ENCODE data around the gene C17orf100. TPM values are rescaled to one million over a fixed set of nuclear protein-coding genes. Genes with fewer than 3 reads are reported as not detected.
"Not testable (repeated sequence)": the region's sequence is repeated elsewhere in the genome, so short reads cannot be mapped to it uniquely, and the experiment has no call there.

C17orf100 gene
- total RNA-seq, 2 experiments from 2014 or later = 2.4 to 5.2 TPM

GRCh38 chr17:6660101-6660500 lies 8.5 kb downstream of the C17orf100 start:
- Histone ChIP-seq H3K79me2 (ENCODE audit: insufficient read depth, low read depth, low read length) (peaks cover 4% of the 10 kb centered on the region; the same call in 1 of the 2 replicates), H3K4me2 (ENCODE audit: low read length) (peak overlapping the region; percentile 93), H3K9me2 (ENCODE audit: insufficient read depth, low read length) (no peaks in the 10 kb centered on the region), H4K20me1 (ENCODE audit: insufficient read depth, low read length) (no peaks in the 10 kb centered on the region), H3K36me3 (ENCODE audit: insufficient read depth, low read length) (peaks cover 20% of the 10 kb centered on the region), H3K27ac (ENCODE audit: low read depth, low read length, poor library complexity, severe bottlenecking) (peak overlapping the region; percentile 86), H3K4me3 (ENCODE audit: low read depth, low read length, poor library complexity, severe bottlenecking) (peak overlapping the region; percentile 63), H2AFZ (ENCODE audit: low read length) (no peak overlapping the region; the same call in 1 of the 2 replicates), H3K9me3 (ENCODE audit: low read length) (no peaks in the 10 kb centered on the region), H3K4me1 (ENCODE audit: insufficient read depth, low read length, poor library complexity, severe bottlenecking) (peaks cover 43% of the 10 kb centered on the region)
- CTCF ChIA-PET (ENCODE audit: unreplicated experiment) = no interaction called here
- POLR2A ChIA-PET = interaction anchor here (1.1 kb wide), 1 partner anchor 9 kb away, joined by 4 read pairs; no protein-coding TSS in a partner anchor
- intact Hi-C loops (cut with micrococcal nuclease; ENCODE audit: unreplicated experiment) = no loop called here
- no peak for TF ChIP-seq EZH2phosphoT487 (IDR thresholded peaks at IDR 0.05; ENCODE audit: borderline replicate concordance, low read depth, low read length)
- no peak for TF ChIP-seq CTCF (conservative IDR thresholded peaks at IDR 0.05; ENCODE audit: low read length)
- no peak for DNase-seq (ENCODE audit: low spot score)
- BruUV-seq (replicated peaks) = no TSS peak

- Histone ChIP-seq H4K20me1 (ENCODE audit: insufficient read depth, low read length) (no peaks in the 10 kb centered on the region), H3K9me3 (ENCODE audit: low read length) (no peaks in the 10 kb centered on the region), H2AFZ (ENCODE audit: low read length) (peak overlapping the region; percentile 37; the same call in 1 of the 2 replicates), H3K4me3 (ENCODE audit: low read depth, low read length, poor library complexity, severe bottlenecking) (peak overlapping the region; percentile 63), H3K79me2 (ENCODE audit: insufficient read depth, low read depth, low read length) (peaks cover 4% of the 10 kb centered on the region; the same call in 1 of the 2 replicates), H3K27ac (ENCODE audit: low read depth, low read length, poor library complexity, severe bottlenecking) (peak overlapping the region; percentile 86), H3K4me1 (ENCODE audit: insufficient read depth, low read length, poor library complexity, severe bottlenecking) (peaks cover 43% of the 10 kb centered on the region), H3K9me2 (ENCODE audit: insufficient read depth, low read length) (no peaks in the 10 kb centered on the region), H3K4me2 (ENCODE audit: low read length) (peak overlapping the region; percentile 93), H3K36me3 (ENCODE audit: insufficient read depth, low read length) (peaks cover 20% of the 10 kb centered on the region)
- POLR2A ChIA-PET = interaction anchor here (1.1 to 1.2 kb wide), 3 partner anchors 10 to 219 kb away, joined by 4 read pairs; partner anchors contain the start of gene KIAA0753
- peak; percentile 78 for DNase-seq (ENCODE audit: low spot score)
- intact Hi-C loops (cut with micrococcal nuclease; ENCODE audit: unreplicated experiment) = no loop called here
- BruUV-seq (replicated peaks) = no TSS peak
- CTCF ChIA-PET (ENCODE audit: unreplicated experiment) = no interaction called here
- TF ChIP-seq EZH2phosphoT487 (IDR thresholded peaks at IDR 0.05; ENCODE audit: borderline replicate concordance, low read depth, low read length) (no peak), CTCF (conservative IDR thresholded peaks at IDR 0.05; ENCODE audit: low read length) (no peak)
These were observed 9.4 kb downstream of the C17orf100 start for GRCh38 chr17:6660805-6661463.

GRCh38 chr17:6661464-6661848 lies 9.9 kb downstream of the C17orf100 start:
- Histone ChIP-seq H4K20me1 (ENCODE audit: insufficient read depth, low read length) (no peaks in the 10 kb centered on the region), H3K4me1 (ENCODE audit: insufficient read depth, low read length, poor library complexity, severe bottlenecking) (peaks cover 43% of the 10 kb centered on the region), H3K9me2 (ENCODE audit: insufficient read depth, low read length) (no peaks in the 10 kb centered on the region), H3K79me2 (ENCODE audit: insufficient read depth, low read depth, low read length) (peaks cover 4% of the 10 kb centered on the region; the same call in 1 of the 2 replicates), H2AFZ (ENCODE audit: low read length) (peak overlapping the region; percentile 37; the same call in 1 of the 2 replicates), H3K4me2 (ENCODE audit: low read length) (peak overlapping the region; percentile 93), H3K27ac (ENCODE audit: low read depth, low read length, poor library complexity, severe bottlenecking) (peak overlapping the region; percentile 86), H3K36me3 (ENCODE audit: insufficient read depth, low read length) (peaks cover 21% of the 10 kb centered on the region), H3K4me3 (ENCODE audit: low read depth, low read length, poor library complexity, severe bottlenecking) (peak overlapping the region; percentile 63), H3K9me3 (ENCODE audit: low read length) (no peaks in the 10 kb centered on the region)
- no peak for DNase-seq (ENCODE audit: low spot score)
- BruUV-seq (replicated peaks) = no TSS peak
- POLR2A ChIA-PET = interaction anchor here (1.1 to 1.2 kb wide), 4 partner anchors 11 to 219 kb away, joined by 3 to 4 read pairs (median 4); partner anchors contain the start of gene KIAA0753
- TF ChIP-seq EZH2phosphoT487 (IDR thresholded peaks at IDR 0.05; ENCODE audit: borderline replicate concordance, low read depth, low read length) (no peak), CTCF (conservative IDR thresholded peaks at IDR 0.05; ENCODE audit: low read length) (no peak)
- CTCF ChIA-PET (ENCODE audit: unreplicated experiment) = no interaction called here
- intact Hi-C loops (cut with micrococcal nuclease; ENCODE audit: unreplicated experiment) = no loop called here

- BruUV-seq (replicated peaks); H3K4me2 ChIP-seq (ENCODE audit: low read length): not testable (repeated sequence)
These were observed 11.6 kb downstream of the C17orf100 start for GRCh38 chr17:6663200-6663599.

More at GRCh38 chr17:6663200-6663599, 11.6 kb downstream of the C17orf100 start:
- H3K27ac ChIP-seq (ENCODE audit: low read depth, low read length, poor library complexity, severe bottlenecking); H3K9me2 ChIP-seq (ENCODE audit: insufficient read depth, low read length); H3K9me3 ChIP-seq (ENCODE audit: low read length); H3K79me2 ChIP-seq (ENCODE audit: insufficient read depth, low read depth, low read length); H3K4me3 ChIP-seq (ENCODE audit: low read depth, low read length, poor library complexity, severe bottlenecking); POLR2A ChIA-PET; H2AFZ ChIP-seq (ENCODE audit: low read length); CTCF ChIA-PET (ENCODE audit: unreplicated experiment); H4K20me1 ChIP-seq (ENCODE audit: insufficient read depth, low read length); DNase-seq (ENCODE audit: low spot score); intact Hi-C loops (cut with micrococcal nuclease; ENCODE audit: unreplicated experiment): not testable (repeated sequence)
- H3K4me1 ChIP-seq (ENCODE audit: insufficient read depth, low read length, poor library complexity, severe bottlenecking) = peaks cover 39% of the 10 kb centered on the region
- peaks cover 27% of the 10 kb centered on the region for H3K36me3 ChIP-seq (ENCODE audit: insufficient read depth, low read length)
